Measurements from ENCODE around the gene VPS50. TPM values are rescaled to one million over a fixed set of nuclear protein-coding genes. Genes with fewer than 3 reads are reported as not detected.
"Not testable (repeated sequence)": the region's sequence is repeated elsewhere in the genome, so short reads cannot be mapped to it uniquely, and the experiment has no call there.

VPS50 gene
- total RNA-seq, 1 donor from 2014 or later = 29.6 TPM

DNA sequence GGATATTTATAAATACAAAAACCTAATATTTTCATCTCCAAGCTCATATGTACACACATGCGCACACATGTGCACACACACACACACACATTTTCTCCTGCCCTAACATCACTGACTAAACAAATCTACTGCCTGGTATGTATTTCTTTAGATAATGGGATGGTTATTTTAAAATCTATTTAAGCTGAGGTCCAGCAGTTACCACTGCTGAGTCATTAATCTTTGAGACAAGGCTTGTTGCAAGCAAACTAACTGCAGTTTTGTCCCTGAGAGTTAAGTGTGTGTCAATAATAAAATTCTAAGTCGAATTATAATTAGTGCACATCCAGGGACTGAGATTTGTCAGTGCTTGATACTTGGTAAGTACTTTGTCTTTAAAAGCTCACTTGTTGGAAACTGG is 135.1 kb downstream of the VPS50 start:
- Mint-ChIP-seq H3K27me3 (ENCODE audit: low read depth) (no peaks in the 10 kb centered on the region), H3K4me1 (peaks cover 4% of the 10 kb centered on the region), H3K9me3 (peaks cover 5% of the 10 kb centered on the region), H3K27ac (no peak overlapping the region), H3K36me3 (no peaks in the 10 kb centered on the region), H3K4me3 (no peak overlapping the region)
- no peak for DNase-seq (ENCODE audit: low spot score in 2 of 2, unreplicated experiment in 2 of 2)
- TF ChIP-seq, protein P1, sequence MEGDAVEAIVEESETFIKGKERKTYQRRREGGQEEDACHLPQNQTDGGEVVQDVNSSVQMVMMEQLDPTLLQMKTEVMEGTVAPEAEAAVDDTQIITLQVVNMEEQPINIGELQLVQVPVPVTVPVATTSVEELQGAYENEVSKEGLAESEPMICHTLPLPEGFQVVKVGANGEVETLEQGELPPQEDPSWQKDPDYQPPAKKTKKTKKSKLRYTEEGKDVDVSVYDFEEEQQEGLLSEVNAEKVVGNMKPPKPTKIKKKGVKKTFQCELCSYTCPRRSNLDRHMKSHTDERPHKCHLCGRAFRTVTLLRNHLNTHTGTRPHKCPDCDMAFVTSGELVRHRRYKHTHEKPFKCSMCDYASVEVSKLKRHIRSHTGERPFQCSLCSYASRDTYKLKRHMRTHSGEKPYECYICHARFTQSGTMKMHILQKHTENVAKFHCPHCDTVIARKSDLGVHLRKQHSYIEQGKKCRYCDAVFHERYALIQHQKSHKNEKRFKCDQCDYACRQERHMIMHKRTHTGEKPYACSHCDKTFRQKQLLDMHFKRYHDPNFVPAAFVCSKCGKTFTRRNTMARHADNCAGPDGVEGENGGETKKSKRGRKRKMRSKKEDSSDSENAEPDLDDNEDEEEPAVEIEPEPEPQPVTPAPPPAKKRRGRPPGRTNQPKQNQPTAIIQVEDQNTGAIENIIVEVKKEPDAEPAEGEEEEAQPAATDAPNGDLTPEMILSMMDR (IDR thresholded peaks at IDR 0.05; ENCODE audit: unreplicated experiment) = no peak

DNA sequence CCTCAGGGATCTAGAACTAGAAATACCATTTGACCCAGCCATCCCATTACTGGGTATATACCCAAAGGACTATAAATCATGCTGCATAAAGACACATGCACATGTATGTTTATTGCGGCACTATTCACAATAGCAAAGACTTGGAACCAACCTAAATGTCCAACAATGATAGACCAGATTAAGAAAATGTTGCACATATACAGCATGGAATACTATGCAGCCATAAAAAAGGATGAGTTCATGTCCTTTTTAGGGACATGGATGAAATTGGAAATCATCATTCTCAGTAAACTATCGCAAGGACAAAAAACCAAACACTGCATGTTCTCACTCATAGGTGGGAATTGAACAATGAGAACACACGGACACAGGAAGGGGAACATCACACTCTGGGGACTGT is 138.8 kb downstream of the VPS50 start:
- H3K36me3 Mint-ChIP-seq; DNase-seq (ENCODE audit: low spot score in 2 of 2, unreplicated experiment in 2 of 2); H3K4me3 Mint-ChIP-seq; H3K9me3 Mint-ChIP-seq; H3K27ac Mint-ChIP-seq; H3K4me1 Mint-ChIP-seq: not testable (repeated sequence)
- peaks cover 20% of the 10 kb centered on the region for H3K27me3 Mint-ChIP-seq (ENCODE audit: low read depth)

DNA sequence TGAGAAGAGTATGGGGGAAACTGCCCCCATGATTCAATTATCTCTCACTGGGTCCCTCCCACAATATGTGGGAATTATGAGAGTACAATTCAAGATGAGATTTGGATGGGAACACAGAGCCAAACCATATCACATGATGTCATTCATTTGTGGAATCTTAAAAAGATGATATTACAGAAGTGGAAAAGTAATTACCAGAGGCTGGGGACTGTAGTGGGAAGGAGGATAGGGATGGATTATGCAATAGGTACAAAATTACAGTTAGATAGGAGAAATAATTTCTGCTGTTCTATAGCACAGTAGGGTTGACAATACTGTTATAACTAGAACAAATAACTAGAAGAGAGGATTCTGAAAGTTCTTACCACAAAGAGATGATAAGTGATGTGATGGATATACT is 141.4 kb downstream of the VPS50 start:
- Mint-ChIP-seq H3K27ac (no peak overlapping the region), H3K4me1 (no peaks in the 10 kb centered on the region), H3K9me3 (peaks cover 5% of the 10 kb centered on the region), H3K4me3 (no peak overlapping the region), H3K27me3 (ENCODE audit: low read depth) (peaks cover 35% of the 10 kb centered on the region), H3K36me3 (no peaks in the 10 kb centered on the region)
- TF ChIP-seq, protein P1 (IDR thresholded peaks at IDR 0.05; ENCODE audit: unreplicated experiment) = no peak
- no peak for DNase-seq (ENCODE audit: low spot score in 2 of 2, unreplicated experiment in 2 of 2)

DNA sequence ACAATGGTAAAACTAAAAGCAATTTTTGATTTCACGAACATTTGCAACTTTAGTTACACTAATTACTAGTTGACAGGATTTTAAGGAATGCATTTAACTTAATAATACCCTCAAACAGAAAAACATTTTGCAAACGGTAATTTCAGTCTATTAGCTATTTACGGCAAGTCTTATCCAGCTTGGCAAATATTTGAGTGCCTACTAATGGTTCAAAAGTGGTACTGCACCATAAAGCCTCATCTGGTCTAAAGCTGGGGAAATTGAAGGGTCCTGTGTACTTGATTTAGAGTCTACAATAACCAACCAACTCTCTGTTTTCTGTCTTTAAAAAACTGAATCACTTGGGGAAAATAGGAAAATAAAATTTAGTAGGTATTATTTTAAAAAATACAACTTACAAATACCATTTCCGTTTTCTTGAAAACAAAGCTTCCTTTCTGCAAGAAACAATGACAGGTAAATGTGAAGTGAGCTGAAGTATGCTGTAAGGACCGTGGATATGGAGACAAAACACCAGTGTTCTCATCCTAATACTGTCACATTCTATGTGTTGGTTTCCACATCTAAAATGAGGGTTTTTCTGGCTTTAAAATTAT is 142.3 kb downstream of the VPS50 start:
- no peaks in the 10 kb centered on the region for H3K36me3 Mint-ChIP-seq

DNA sequence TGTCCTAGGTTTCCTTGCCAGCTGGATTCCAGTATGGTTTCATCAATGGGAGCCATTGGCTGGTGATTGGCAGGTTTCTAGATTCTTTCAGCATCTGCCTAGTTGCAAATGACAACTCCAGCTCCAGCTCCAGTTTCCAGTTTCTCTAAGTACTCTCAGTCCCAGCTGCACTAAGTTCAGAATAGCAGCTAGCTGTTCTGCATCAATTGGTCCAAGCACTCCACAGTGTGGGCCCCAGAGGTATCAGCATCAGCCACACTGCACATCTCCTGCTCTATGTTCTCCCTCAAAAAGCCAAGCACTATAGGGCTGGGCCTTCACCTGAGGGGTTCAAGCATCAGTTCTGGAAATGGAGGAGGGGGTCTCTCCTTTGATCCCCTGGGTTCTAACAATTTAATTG is 143.4 kb downstream of the VPS50 start:
- TF ChIP-seq, protein P1 (IDR thresholded peaks at IDR 0.05; ENCODE audit: unreplicated experiment) = no peak
- no peaks in the 10 kb centered on the region for H3K9me3 Mint-ChIP-seq
- no peaks in the 10 kb centered on the region for H3K36me3 Mint-ChIP-seq
- H3K27me3 Mint-ChIP-seq (ENCODE audit: low read depth) = peaks cover 35% of the 10 kb centered on the region
- H3K4me1 Mint-ChIP-seq = no peaks in the 10 kb centered on the region
- H3K4me3 Mint-ChIP-seq = no peak overlapping the region
- DNase-seq (ENCODE audit: low spot score in 2 of 2, unreplicated experiment in 2 of 2) = no peak
- H3K27ac Mint-ChIP-seq = no peak overlapping the region

More for the DNA sequence above, 142.3 kb downstream of the VPS50 start:
- H3K9me3 Mint-ChIP-seq = no peaks in the 10 kb centered on the region
- no peaks in the 10 kb centered on the region for H3K4me1 Mint-ChIP-seq
- no peak overlapping the region for H3K4me3 Mint-ChIP-seq
- no peak overlapping the region for H3K27ac Mint-ChIP-seq
- TF ChIP-seq, protein P1 (IDR thresholded peaks at IDR 0.05; ENCODE audit: unreplicated experiment) = peak; percentile 82
- DNase-seq (ENCODE audit: low spot score in 2 of 2, unreplicated experiment in 2 of 2) = no peak
- H3K27me3 Mint-ChIP-seq (ENCODE audit: low read depth) = peaks cover 35% of the 10 kb centered on the region

DNA sequence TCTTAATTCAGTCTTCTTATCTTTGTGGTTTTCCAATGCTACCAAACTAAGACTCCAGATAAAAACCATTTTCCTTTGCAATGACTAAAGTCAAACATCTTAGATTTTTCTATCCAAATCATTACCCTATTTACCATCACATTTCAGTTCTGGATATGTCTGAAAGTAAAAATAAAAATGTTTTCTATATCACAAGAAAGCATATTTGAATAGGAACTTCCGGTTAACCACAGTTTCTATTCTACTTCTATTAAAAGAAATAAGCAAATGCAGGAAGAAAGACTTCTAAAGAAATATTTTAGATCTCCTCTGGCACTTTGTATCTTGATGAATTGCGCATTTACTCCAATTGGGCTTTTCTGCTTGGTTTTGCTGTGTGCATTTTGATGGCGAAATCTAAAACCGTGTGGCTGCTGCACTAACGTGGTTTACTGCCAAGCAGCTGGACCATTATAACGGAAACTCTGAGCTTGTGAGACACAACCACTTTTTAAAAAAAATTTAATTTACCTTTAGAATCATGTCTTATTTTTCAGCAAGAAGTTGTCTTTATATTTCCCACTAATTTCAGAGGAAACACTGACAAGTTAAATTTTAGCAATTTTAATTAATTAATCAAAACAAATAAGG is 146.1 kb downstream of the VPS50 start:
- no peaks in the 10 kb centered on the region for H3K9me3 Mint-ChIP-seq

More for the DNA sequence above, 146.1 kb downstream of the VPS50 start:
- H3K4me1 Mint-ChIP-seq = no peaks in the 10 kb centered on the region
- no peak overlapping the region for H3K4me3 Mint-ChIP-seq
- no peaks in the 10 kb centered on the region for H3K36me3 Mint-ChIP-seq
- no peak for DNase-seq (ENCODE audit: low spot score in 2 of 2, unreplicated experiment in 2 of 2)
- TF ChIP-seq, protein P1 (IDR thresholded peaks at IDR 0.05; ENCODE audit: unreplicated experiment) = no peak
- peaks cover 31% of the 10 kb centered on the region for H3K27me3 Mint-ChIP-seq (ENCODE audit: low read depth)
- H3K27ac Mint-ChIP-seq = no peak overlapping the region

Data from mesothelial cell of epicardium (in vitro differentiated cells).